GM19438 (cell line): ENCODE results near the gene ANP32D.
"Not testable (repeated sequence)": the region's sequence is repeated elsewhere in the genome, so short reads cannot be mapped to it uniquely, and the experiment has no call there.

ENCODE experiments used
- ATAC-seq: cut with Tn5 transposase; IDR thresholded peaks from one replicate; pipeline ENCODE4 v1.9.1; 2021; ENCODE audit warnings: low read depth; ENCODE audit not compliant: unreplicated experiment

The ANP32D gene

GRCh38 chr12:48472259-48472658 lies at the start of gene ANP32D:
Gene ANP32D (plus strand): TSS chr12:48472559. CDS start chr12:48472665, 106 bp downstream.
- ATAC-seq = no peak

- ATAC-seq = no peak
These were observed 49.2 kb upstream of the ANP32D start for GRCh38 chr12:48423171-48423570.

GRCh38 chr12:48424644-48425043 lies 47.7 kb upstream of the ANP32D start:
- no peak for ATAC-seq

- ATAC-seq = not testable (repeated sequence)
These were observed 38.3 kb upstream of the ANP32D start for GRCh38 chr12:48434016-48434415.

- ATAC-seq = no peak
These were observed 31.3 kb upstream of the ANP32D start for GRCh38 chr12:48441069-48441468.

GRCh38 chr12:48442179-48442847 lies 30.0 kb upstream of the ANP32D start:
- ATAC-seq = no peak

GRCh38 chr12:48445538-48445937 lies 26.8 kb upstream of the ANP32D start:
- ATAC-seq = no peak

- ATAC-seq = no peak
These were observed 26.1 kb upstream of the ANP32D start for GRCh38 chr12:48446161-48446776.

GRCh38 chr12:48447755-48448154 lies 24.6 kb upstream of the ANP32D start:
- no peak for ATAC-seq

- ATAC-seq = no peak
These were observed 21.0 kb upstream of the ANP32D start for GRCh38 chr12:48451372-48451771.

- ATAC-seq = not testable (repeated sequence)
These were observed 19.4 kb upstream of the ANP32D start for GRCh38 chr12:48452961-48453360.

- ATAC-seq = no peak
These were observed 17.7 kb upstream of the ANP32D start for GRCh38 chr12:48454667-48455066.

- no peak for ATAC-seq
These were observed 17.2 kb upstream of the ANP32D start for GRCh38 chr12:48455116-48455515.

- no peak for ATAC-seq
These were observed 13.1 kb upstream of the ANP32D start for GRCh38 chr12:48459259-48459658.

- not testable (repeated sequence) for ATAC-seq
These were observed 3.3 kb upstream of the ANP32D start for GRCh38 chr12:48469027-48469426.

GRCh38 chr12:48473061-48473460 lies 702 bp downstream of the ANP32D start:
- ATAC-seq = no peak

GRCh38 chr12:48474497-48474896 lies 2.1 kb downstream of the ANP32D start:
- not testable (repeated sequence) for ATAC-seq

- no peak for ATAC-seq
These were observed 9.8 kb downstream of the ANP32D start, which contains the start of gene C12orf54 for GRCh38 chr12:48482198-48482597. Gene C12orf54 (plus strand): TSS chr12:48482498. CDS start chr12:48483297, 799 bp downstream.

- ATAC-seq = no peak
These were observed 10.6 kb downstream of the ANP32D start for GRCh38 chr12:48482930-48483329.

GRCh38 chr12:48486261-48486660 lies 13.9 kb downstream of the ANP32D start:
- no peak for ATAC-seq

GRCh38 chr12:48486679-48487078 lies 14.3 kb downstream of the ANP32D start:
- no peak for ATAC-seq

- peak; percentile 98 for ATAC-seq
These were observed 16.7 kb downstream of the ANP32D start for GRCh38 chr12:48489012-48489411.
